HS-27A (cell line): ENCODE data around the gene NFS1.
"Not testable (repeated sequence)": the region's sequence is repeated elsewhere in the genome, so short reads cannot be mapped to it uniquely, and the experiment has no call there.

ENCODE experiments used
- DNase-seq: peaks from one replicate; pipeline ENCODE4 v3.0.0-alpha.2; 2012; ENCODE audit warnings: low read depth, missing footprints

Gene NFS1

GRCh38 chr20:35709259-35709658, 10.1 kb upstream of the NFS1 start:
- DNase-seq, result no peak

DNA sequence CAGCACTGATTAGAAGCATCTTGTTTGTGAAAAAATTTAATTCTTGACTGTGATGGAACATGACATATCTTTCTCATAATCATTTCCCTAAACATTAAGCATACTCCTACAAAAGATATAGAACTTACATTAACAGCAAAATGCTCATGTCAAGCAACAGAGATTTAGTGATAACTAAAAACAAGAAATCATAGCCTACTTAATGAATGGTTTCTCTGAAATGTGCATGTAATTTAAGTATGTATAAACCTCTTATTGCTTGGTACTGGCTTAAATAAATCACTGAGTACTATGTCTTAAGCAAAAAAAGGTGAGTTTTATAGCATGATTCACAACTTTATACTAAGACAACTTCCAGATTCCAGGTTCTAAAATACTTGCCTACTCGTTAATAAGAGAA, 9.3 kb upstream of the NFS1 start:
- no peak for DNase-seq

GRCh38 chr20:35706591-35707529, 7.7 kb upstream of the NFS1 start:
- not testable (repeated sequence) for DNase-seq

DNA sequence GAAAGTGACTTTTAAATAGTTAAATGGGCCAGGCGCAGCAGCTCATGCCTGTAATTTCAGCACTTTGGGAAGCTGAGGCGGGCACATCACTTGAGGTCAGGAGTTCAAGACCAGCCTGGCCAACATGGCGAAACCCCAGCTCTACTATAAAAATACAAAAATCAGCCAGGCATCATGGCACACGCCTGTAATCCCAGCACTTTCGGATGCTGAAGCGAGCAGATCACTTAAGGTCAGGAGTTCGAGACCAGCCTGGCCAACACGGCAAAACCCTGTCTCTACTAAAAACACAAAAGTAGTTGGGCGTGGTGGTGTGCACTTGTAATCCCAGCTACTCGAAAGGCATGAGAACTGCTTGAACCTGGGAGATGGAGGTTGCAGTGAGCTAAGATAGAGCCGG, 6.7 kb upstream of the NFS1 start:
- not testable (repeated sequence) for DNase-seq

GRCh38 chr20:35704514-35705261, 5.5 kb upstream of the NFS1 start:
- DNase-seq, result no peak

- DNase-seq, result no peak
These were observed 3.9 kb upstream of the NFS1 start for GRCh38 chr20:35702824-35703695.

DNA sequence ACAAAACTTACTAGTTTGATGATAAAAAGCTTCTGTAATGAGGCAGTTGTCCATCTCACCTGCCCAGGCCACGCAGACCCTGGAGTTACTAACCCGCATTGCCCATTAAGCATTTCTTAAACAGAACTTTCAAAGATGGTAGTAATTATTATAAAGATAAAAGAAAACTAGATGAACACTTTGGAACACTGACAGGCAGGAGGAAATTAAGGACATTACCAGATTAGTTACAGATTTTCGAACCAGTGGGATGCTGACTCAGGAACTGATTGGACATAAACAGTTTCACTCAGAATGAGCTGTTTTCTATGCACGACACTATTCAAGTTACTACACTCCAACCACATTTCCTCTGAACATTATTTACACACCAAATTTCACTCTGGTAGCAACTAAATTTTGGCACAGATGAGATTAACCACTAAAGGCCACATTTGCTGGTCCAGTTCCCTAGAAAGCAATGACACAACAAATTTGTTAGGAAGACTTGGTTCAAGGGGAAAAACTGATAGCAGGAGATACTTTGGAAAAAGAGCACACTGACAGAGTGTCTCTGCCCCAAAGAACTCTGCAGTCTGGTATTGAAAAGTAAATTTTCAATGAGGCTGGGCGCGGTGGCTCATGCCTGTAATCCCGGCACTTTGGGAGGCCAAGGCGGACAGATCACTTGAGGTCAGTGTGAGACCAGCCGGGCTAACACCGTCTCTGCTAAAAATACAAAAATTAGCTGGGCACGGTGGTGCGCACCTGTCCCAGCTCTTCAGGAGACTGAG, 3.1 kb upstream of the NFS1 start:
- no peak for DNase-seq

DNA sequence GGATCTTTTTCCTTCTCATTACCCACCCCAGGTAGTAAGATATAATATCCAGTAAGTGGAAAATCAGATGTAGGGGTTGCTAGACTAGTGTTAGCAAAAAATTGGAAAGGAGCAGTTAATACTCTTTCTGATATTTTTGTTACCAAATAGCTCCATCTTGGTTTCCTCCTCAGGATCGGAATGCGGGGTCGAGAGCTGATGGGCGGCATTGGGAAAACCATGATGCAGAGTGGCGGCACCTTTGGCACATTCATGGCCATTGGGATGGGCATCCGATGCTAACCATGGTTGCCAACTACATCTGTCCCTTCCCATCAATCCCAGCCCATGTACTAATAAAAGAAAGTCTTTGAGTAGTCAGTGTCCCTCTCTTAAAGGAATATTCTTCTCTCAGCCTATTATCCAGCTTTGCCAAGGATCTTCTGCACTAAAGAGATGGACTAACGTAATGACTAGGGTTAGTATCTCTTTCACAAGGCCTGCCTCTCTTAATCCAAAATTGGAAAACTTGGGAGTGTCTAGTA, 1.5 kb upstream of the NFS1 start:
- no peak for DNase-seq

GRCh38 chr20:35699957-35700624, 939 bp upstream of the NFS1 start:
- DNase-seq, result no peak

DNA sequence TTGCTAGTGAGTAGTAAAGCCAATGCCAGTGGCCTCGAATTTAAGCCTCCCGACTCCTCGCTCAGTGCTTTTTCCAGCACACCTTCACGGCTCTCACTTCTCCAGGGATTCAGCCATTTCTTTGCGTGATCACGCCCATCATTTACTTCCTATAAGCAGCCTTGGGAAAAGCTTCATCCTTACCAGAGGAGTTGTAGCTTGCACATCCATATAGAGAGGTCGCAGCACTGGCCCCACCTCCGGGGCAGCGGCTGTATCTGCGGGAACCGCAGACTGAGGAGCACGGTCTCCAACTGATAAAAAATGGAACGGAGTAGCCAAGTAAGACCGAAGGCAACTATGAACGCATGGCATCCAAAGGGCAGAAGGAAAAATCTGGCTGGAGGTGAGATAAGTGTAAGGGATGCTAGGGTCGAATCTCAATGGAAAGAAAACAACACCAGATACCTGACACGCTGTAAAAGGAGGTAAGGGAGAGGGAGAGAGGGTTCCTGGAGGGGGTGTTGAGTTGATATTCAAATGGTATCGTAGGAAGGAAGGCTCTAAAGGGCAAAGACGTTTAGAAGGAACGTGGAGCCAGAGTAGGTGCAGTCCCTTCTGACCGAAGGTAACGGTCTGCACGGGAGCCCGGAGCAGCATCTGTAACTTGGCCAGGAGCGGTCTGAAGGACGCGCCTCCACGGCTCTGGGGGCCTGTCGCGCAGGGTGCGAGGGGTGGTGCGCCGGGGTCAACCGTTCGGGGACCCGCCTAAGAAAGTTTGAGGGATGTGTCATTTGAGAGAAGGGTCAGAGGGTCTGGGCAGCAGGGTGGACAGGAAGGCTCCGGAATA, 640 bp downstream of the NFS1 start:
- no peak for DNase-seq

- no peak for DNase-seq
These were observed 1.4 kb downstream of the NFS1 start for GRCh38 chr20:35697696-35698297.

DNA sequence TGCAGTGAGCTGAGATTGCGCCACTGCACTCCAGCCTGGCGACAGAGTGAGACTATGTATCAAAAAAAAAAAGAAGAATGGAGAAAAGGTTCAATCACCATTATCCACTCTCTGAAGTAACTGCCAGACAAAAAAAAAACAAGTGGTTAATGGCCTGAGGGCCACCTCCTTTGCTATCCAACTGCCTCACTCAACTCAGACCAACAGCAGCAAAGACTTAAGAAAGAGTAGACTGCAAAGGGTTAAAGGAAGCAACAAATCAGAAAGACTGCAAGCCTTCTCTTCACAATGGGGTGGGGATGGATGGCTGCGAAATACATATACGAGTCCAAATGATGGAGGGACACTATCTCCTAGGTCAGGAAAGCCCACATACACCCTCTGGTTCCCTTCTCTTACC, 3.2 kb downstream of the NFS1 start:
- DNase-seq, result no peak

GRCh38 chr20:35695245-35695749, 3.9 kb downstream of the NFS1 start:
- no peak for DNase-seq

GRCh38 chr20:35690265-35690664, 8.9 kb downstream of the NFS1 start:
- no peak for DNase-seq

DNA sequence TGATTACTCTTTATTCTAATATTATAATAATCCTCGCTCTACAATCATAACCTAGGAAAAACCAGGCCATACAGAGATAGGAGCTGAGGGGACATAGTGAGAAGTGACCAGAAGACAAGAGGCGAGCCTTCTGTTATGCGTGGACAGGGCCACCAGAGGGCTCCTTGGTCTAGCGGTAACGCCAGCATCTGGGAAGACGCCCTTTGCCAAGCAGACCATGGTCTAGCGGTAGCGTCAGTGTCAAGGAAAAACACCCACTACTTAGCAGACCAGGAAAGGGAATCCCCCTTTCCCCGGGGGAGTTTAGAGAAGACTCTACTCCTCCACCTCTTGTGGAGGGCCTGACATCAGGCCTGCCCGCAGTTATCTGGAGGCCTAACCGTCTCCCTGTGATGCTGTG, 12.3 kb downstream of the NFS1 start:
- not testable (repeated sequence) for DNase-seq

GRCh38 chr20:35685368-35685767, 13.8 kb downstream of the NFS1 start:
- DNase-seq, result not testable (repeated sequence)

GRCh38 chr20:35681960-35682359, 17.2 kb downstream of the NFS1 start:
- no peak for DNase-seq

DNA sequence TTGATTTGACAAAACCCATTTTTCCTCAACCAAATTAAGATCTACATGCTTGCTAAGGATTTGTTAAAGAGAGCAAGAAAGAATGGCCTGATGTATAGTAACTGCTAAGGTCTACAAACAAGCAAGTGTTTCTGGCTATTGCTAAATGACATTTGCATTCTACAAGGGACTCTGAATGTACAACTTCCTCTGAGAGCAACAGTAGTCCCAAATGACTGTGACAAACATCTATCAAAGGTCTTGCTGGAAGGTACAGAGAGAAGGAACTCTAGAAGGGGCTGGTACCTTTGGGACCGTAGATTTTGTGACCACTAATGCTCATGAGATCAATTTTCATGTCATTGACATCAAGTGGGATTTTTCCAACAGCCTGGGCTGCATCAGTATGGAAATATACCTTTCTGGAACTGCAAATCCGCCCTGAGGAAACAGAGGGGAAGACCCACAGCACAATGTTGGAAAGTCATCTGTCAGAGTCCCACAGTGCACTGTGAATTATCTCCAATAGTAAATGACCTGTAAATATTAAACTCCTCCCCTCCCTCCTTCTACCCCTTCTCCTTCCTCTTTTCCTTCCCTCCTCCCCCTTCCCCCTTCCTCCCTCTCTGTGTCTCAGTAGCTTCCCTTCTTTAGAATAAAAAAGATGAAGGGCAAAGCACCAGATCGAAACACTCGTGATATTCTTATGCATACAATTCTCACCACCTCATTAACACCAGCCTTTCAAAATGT, 18.5 kb downstream of the NFS1 start:
- no peak for DNase-seq
